ENCODE results near the gene PHF3. TPM values are rescaled to one million over a fixed set of nuclear protein-coding genes. Genes with fewer than 3 reads are reported as not detected.

The PHF3 gene
- 8.4 to 13.0 TPM (median 10.6 TPM) in 5 replicates for total RNA-seq (2022; extraction: Qiagen RNA extraction)

DNA sequence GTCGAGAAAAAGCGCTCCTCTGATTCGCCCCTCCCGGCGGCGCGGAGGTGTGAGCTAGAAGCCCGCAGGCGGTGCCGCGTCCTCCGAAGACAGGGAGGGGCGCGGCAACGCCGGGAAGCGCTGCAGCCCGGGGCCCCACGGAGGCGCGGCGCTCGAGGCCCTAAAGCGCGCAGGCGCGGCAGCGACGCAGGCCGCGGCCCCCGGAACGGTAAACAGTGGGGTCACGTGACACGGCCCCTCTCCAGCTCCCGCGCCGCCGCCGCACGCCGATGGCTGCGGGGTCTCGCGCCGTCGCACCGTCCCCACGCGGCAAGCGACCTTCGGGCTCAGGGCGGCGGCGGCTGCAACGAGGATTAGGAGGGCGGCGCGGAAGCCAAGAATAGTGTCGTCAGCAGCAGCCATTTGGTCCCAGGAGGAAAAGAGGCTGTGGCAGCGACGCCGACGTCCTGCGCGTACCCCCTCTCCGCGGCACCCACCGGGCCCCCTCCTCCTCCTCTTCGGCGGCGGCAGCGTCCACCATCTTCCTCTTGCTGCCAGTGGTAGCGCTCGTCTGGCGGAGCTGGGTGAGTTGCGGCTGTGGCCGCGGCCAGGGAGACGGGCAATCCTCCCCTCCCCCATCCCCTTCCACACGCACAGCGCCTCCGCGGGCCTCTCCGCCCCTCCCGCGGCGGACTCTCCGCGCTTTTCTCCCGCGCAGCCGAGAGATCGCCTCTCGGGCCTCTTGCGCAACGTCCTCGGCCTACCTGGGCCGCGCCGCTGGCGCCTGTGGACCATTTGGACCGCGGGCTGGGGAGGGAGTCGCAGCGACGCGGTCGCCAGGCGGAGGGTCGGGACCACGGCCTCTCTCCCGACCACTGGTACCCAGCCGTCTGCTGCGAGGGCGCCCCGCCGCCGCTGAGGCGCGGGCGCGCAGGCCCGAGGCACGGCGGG is at the start of gene PHF3:
TSS of gene PHF3 (plus strand) at position 215 of the 930 bp plus-strand sequence. CDS start 10,750 bp downstream, outside the sequence.

Other genes starting within 250 kb of the PHF3 start
- 127 to 142 TPM (median 137 TPM) in 5 replicates for gene PTP4A1, start 63.3 kb upstream of the PHF3 start, total RNA-seq (2022; extraction: Qiagen RNA extraction)

Data from A549 treated with CORT108297 at 1 μM for 4 hours (cell line).